GM12878 (cell line): ENCODE results near the gene FOXA2. TPM values are rescaled to one million over a fixed set of nuclear protein-coding genes. Genes with fewer than 3 reads are reported as not detected.

ENCODE experiments used
- ATAC-seq: fragments of 200-7000 bp; cut with Tn5 transposase; 3 replicates; pipeline ENCODE4 v1.9.1; 2020; ENCODE audit warnings: mild to moderate bottlenecking, moderate library complexity
- BruUV-seq: library from RNA; stranded (reverse); fragments of 400-500 nt; replicated peaks from 2 replicates; lab custom pipeline; 2021; lab: Mats Ljungman, UMichigan
- CTCF ChIA-PET: fragments of 300-600 bp; sonication (Branson Sonifier 250); formaldehyde crosslinking; extraction: SDS; loops from one replicate; lab custom pipeline; 2021; ENCODE audit warnings: inconsistent platforms; lab: Yijun Ruan, JAX
- POLR2A ChIA-PET: fragments of 350-600 bp; formaldehyde crosslinking; extraction: SDS; loops from one replicate; lab custom pipeline; 2021; ENCODE audit warnings: inconsistent platforms; lab: Charles Lee
- RAD21 ChIA-PET: fragments of 300-600 bp; sonication (Branson Sonifier 250); formaldehyde crosslinking; loops from one replicate; lab custom pipeline; 2023; ENCODE audit warnings: antibody characterized with exemption; ENCODE audit not compliant: unreplicated experiment; lab: Charles Lee
- SMC1A ChIA-PET: fragments of 300-600 bp; sonication (Branson Sonifier 250); formaldehyde crosslinking; loops from one replicate; lab custom pipeline; 2023; ENCODE audit not compliant: unreplicated experiment, uncharacterized antibody; lab: Charles Lee
- DNase-seq: peaks from one replicate; pipeline ENCODE4 v3.0.0-alpha.2; 2011; ENCODE audit warnings: low read depth, low spot score
- FAIRE-seq: peaks from 3 replicates; lab custom pipeline; 2011; peaks lifted over from hg19 to GRCh38; lab: Jason Lieb, UNC
- H2AFZ ChIP-seq: 2 replicates; pipeline ENCODE4 v1.6.0; 2011; ENCODE audit warnings: low read depth, low read length, control low read depth; ENCODE audit not compliant: control insufficient read depth
- H3K27ac ChIP-seq: 2 replicates; pipeline ENCODE4 v1.5.1; 2011; ENCODE audit warnings: control low read depth; ENCODE audit not compliant: control insufficient read depth, insufficient read depth
- H3K27me3 ChIP-seq, 2 experiments: replicated peaks in 1 of 2; 2 replicates each; pipeline versions ENCODE4 v1.6.0 to v1.6.1; 2011; ENCODE audit warnings: low read length in 1 of 2; ENCODE audit not compliant: control insufficient read depth in 2 of 2, insufficient read depth in 2 of 2
- H3K36me3 ChIP-seq, 2 experiments: 2 replicates each; pipeline ENCODE4 v1.5.1; 2011; ENCODE audit warnings: low read length in 1 of 2; ENCODE audit not compliant: control insufficient read depth in 2 of 2, insufficient read depth in 2 of 2
- H3K4me1 ChIP-seq: 2 replicates; pipeline ENCODE4 v1.6.1; 2011; ENCODE audit warnings: mild to moderate bottlenecking, low read length, moderate library complexity, mixed read lengths; ENCODE audit not compliant: control insufficient read depth, insufficient read depth
- H3K4me2 ChIP-seq: 2 replicates; pipeline ENCODE4 v1.6.0; 2011; ENCODE audit warnings: control low read depth; ENCODE audit not compliant: control insufficient read depth, insufficient read depth
- H3K4me3 ChIP-seq: fragments of 200-600 bp; sonication (generic); 2 replicates; pipeline ENCODE4 v1.5.1; 2016
- H3K79me2 ChIP-seq: 2 replicates; pipeline ENCODE4 v1.6.0; 2011; ENCODE audit warnings: low read length; ENCODE audit not compliant: control insufficient read depth, insufficient read depth
- H3K9ac ChIP-seq: 2 replicates; pipeline ENCODE4 v1.8.0; 2011; ENCODE audit warnings: low read length, control low read depth, mixed read lengths; ENCODE audit not compliant: control insufficient read depth, insufficient read depth
- H3K9me3 ChIP-seq: replicated peaks from 3 replicates; pipeline ENCODE4 v1.5.1; 2011; ENCODE audit warnings: mild to moderate bottlenecking, low read length; ENCODE audit not compliant: control insufficient read depth, insufficient read depth
- H4K20me1 ChIP-seq: 2 replicates; pipeline ENCODE4 v1.6.0; 2011; ENCODE audit not compliant: control insufficient read depth, insufficient read depth
- EZH2 ChIP-seq: IDR thresholded peaks from 2 replicates; pipeline ENCODE4 v1.6.1; 2012; ENCODE audit warnings: low read depth, mild to moderate bottlenecking, control low read depth, inconsistent platforms, low read length, borderline replicate concordance; ENCODE audit not compliant: control insufficient read depth
- MXI1 ChIP-seq: fragments of 150-350 bp; IDR thresholded peaks from 2 replicates; pipeline ENCODE4 v1.6.1; 2011; ENCODE audit warnings: low read depth, mild to moderate bottlenecking, inconsistent platforms, low read length, improper control_type of control experiment
- PKNOX1 ChIP-seq: fragments of 450-650 bp; IDR thresholded peaks from 2 replicates; pipeline ENCODE4 v1.6.1; 2016; ENCODE audit warnings: mild to moderate bottlenecking
- RELB ChIP-seq: fragments of 450-650 bp; IDR thresholded peaks from 2 replicates; pipeline ENCODE4 v1.6.1; 2017; ENCODE audit warnings: low read depth, mild to moderate bottlenecking, moderate library complexity
- TCF3 ChIP-seq: IDR thresholded peaks from 2 replicates; pipeline ENCODE4 v1.6.1; 2012; ENCODE audit warnings: low read depth, mild to moderate bottlenecking, low read length, borderline replicate concordance; ENCODE audit not compliant: insufficient read depth
- TCF7 ChIP-seq: IDR thresholded peaks from 2 replicates; pipeline ENCODE4 v1.6.1; 2014; ENCODE audit warnings: antibody characterized with exemption, borderline replicate concordance
- YY1 ChIP-seq: IDR thresholded peaks from 2 replicates; pipeline ENCODE4 v1.6.1; 2011; ENCODE audit warnings: low read depth, mild to moderate bottlenecking, low read length
- WGBS: methylation state at CpG from one replicate; pipeline ENCODE4 v1.1.6; 2016; ENCODE audit warnings: low lambda C conversion rate; ENCODE audit not compliant: insufficient replicate concordance, insufficient coverage; ENCODE audit errors: missing lambda C conversion rate; 5-methylcytosine and 5-hydroxymethylcytosine counted together
- in situ Hi-C: fragments of 300-500 bp; cut with MboI; formaldehyde crosslinking; loops from 9 replicates; pipeline ENCODE4 v1.14.3; 2018; ENCODE audit warnings: mixed read lengths
- intact Hi-C: fragments of 100-400 bp; cut with micrococcal nuclease; formaldehyde crosslinking; loops from one replicate; pipeline ENCODE4 v1.14.2; 2022; ENCODE audit not compliant: unreplicated experiment
- polyA plus RNA-seq, 11 experiments: library from polyadenylated mRNA; depleted of rRNA in 4 of 11; unstranded in 6 of 11; stranded (reverse) in 5 of 11; fragments of >200 nt; fragmentation: Nextera tagmentation in 4 of 11; fragmentation: Illumina TruSeq in 1 of 11; extraction: Ambion mirVana in 4 of 11; extraction: Trizol in 1 of 11; gene quantifications; 1 replicate in 1 of 11; 2 replicates in 10 of 11; pipeline versions ENCODE4 v1.2.1 to v1.2.3, GENCODE V29; 2011 to 2016; ENCODE audit warnings: inconsistent platforms in 2 of 11, missing spikeins in 2 of 11, low read depth in 1 of 11
- total RNA-seq, 4 experiments: library from RNA; depleted of rRNA in 3 of 4; stranded (reverse); fragments of >200 nt in 3 of 4; fragmentation: Illumina TruSeq in 1 of 4; extraction: Trizol in 1 of 4; gene quantifications; 2 replicates each; pipeline versions ENCODE4 v1.2.1 to v1.2.3, GENCODE V29; 2013 to 2021

FOXA2 gene
- total and polyA plus RNA-seq, 10 of the 15 experiments (the other 5 are each of a cell fraction or from before 2014, with no cell fraction given) = not detected

GRCh38 chr20:22535483-22535882, 48.9 kb downstream of the FOXA2 start (continued):
- no peak for TF ChIP-seq RELB
- no peak for TF ChIP-seq MXI1
- no peak for TF ChIP-seq YY1
- TF ChIP-seq PKNOX1 = no peak
- TF ChIP-seq, all 136 proteins: peak for 0

- no peak for FAIRE-seq
- H3K79me2 ChIP-seq = no peaks in the 10 kb centered on the region
- no TSS peak for BruUV-seq
Observed at GRCh38 chr20:22533823-22534751, 50.3 kb downstream of the FOXA2 start.

More at GRCh38 chr20:22533823-22534751, 50.3 kb downstream of the FOXA2 start:
- Histone ChIP-seq H3K27ac (no peak overlapping the region), H2AFZ (no peak overlapping the region), H4K20me1 (no peaks in the 10 kb centered on the region), H3K9me3 (no peaks in the 10 kb centered on the region), H3K36me3 (no peaks in the 10 kb centered on the region), H3K27me3 (no peaks in the 10 kb centered on the region), H3K4me2 (no peak overlapping the region), H3K9ac (no peak overlapping the region), H3K4me1 (no peaks in the 10 kb centered on the region), H3K4me3 (no peak overlapping the region)
- SMC1A ChIA-PET = no interaction called here
- no peak for TF ChIP-seq TCF7
- no peak for TF ChIP-seq TCF3
- TF ChIP-seq EZH2 = no peak
- in situ Hi-C loops (no loop called here), intact Hi-C loops (no loop called here)
- RAD21 ChIA-PET = no interaction called here
- WGBS = 43% methylated on average over 10 of the region's 10 CpGs
- no peak for ATAC-seq
- CTCF ChIA-PET = no interaction called here
- no peak for DNase-seq
- POLR2A ChIA-PET = no interaction called here
